Measurements from ENCODE around the gene CRB1. TPM values are rescaled to one million over a fixed set of nuclear protein-coding genes. Genes with fewer than 3 reads are reported as not detected.

The CRB1 gene
- total RNA-seq, 1 experiment from 2014 or later = 0.16 TPM

GRCh38 chr1:197330213-197330612 is 62.2 kb downstream of the CRB1 start:
- no peak for DNase-seq (ENCODE audit: low read depth, low spot score)
- in situ Hi-C loops (cut with HindIII; ENCODE audit: low pct_unique_long_range_greater_than_20kb, low sequenced_read_pairs) = no loop called here

- no peak for DNase-seq (ENCODE audit: low read depth, low spot score)
- in situ Hi-C loops (cut with HindIII; ENCODE audit: low pct_unique_long_range_greater_than_20kb, low sequenced_read_pairs) = no loop called here
Observed at GRCh38 chr1:197331565-197331964, 63.5 kb downstream of the CRB1 start.

- DNase-seq (ENCODE audit: low read depth, low spot score) = no peak
- in situ Hi-C loops (cut with HindIII; ENCODE audit: low pct_unique_long_range_greater_than_20kb, low sequenced_read_pairs) = no loop called here
Observed at GRCh38 chr1:197333041-197333440, 65.0 kb downstream of the CRB1 start.

GRCh38 chr1:197336571-197336970 is 68.5 kb downstream of the CRB1 start:
- in situ Hi-C loops (cut with HindIII; ENCODE audit: low pct_unique_long_range_greater_than_20kb, low sequenced_read_pairs) = no loop called here
- DNase-seq (ENCODE audit: low read depth, low spot score) = no peak

GRCh38 chr1:197339106-197340060 is 71.3 kb downstream of the CRB1 start:
- in situ Hi-C loops (cut with HindIII; ENCODE audit: low pct_unique_long_range_greater_than_20kb, low sequenced_read_pairs) = no loop called here
- no peak for DNase-seq (ENCODE audit: low read depth, low spot score)

GRCh38 chr1:197341626-197342025 is 73.6 kb downstream of the CRB1 start:
- in situ Hi-C loops (cut with HindIII; ENCODE audit: low pct_unique_long_range_greater_than_20kb, low sequenced_read_pairs) = no loop called here
- no peak for DNase-seq (ENCODE audit: low read depth, low spot score)

GRCh38 chr1:197342044-197342565 is 74.1 kb downstream of the CRB1 start:
- in situ Hi-C loops (cut with HindIII; ENCODE audit: low pct_unique_long_range_greater_than_20kb, low sequenced_read_pairs) = no loop called here
- no peak for DNase-seq (ENCODE audit: low read depth, low spot score)

GRCh38 chr1:197342669-197343068 is 74.6 kb downstream of the CRB1 start:
- DNase-seq (ENCODE audit: low read depth, low spot score) = no peak
- in situ Hi-C loops (cut with HindIII; ENCODE audit: low pct_unique_long_range_greater_than_20kb, low sequenced_read_pairs) = no loop called here

GRCh38 chr1:197343663-197344273 is 75.7 kb downstream of the CRB1 start:
- in situ Hi-C loops (cut with HindIII; ENCODE audit: low pct_unique_long_range_greater_than_20kb, low sequenced_read_pairs) = no loop called here

GRCh38 chr1:197351821-197352440 is 83.9 kb downstream of the CRB1 start:
- no peak for DNase-seq (ENCODE audit: low read depth, low spot score)
- in situ Hi-C loops (cut with HindIII; ENCODE audit: low pct_unique_long_range_greater_than_20kb, low sequenced_read_pairs) = no loop called here

More at GRCh38 chr1:197343663-197344273, 75.7 kb downstream of the CRB1 start:
- DNase-seq (ENCODE audit: low read depth, low spot score) = no peak

- no peak for DNase-seq (ENCODE audit: low read depth, low spot score)
- in situ Hi-C loops (cut with HindIII; ENCODE audit: low pct_unique_long_range_greater_than_20kb, low sequenced_read_pairs) = no loop called here
Observed at GRCh38 chr1:197355248-197355995, 87.4 kb downstream of the CRB1 start.

GRCh38 chr1:197356723-197357533 is 88.9 kb downstream of the CRB1 start:
- peak; percentile 75 for DNase-seq (ENCODE audit: low read depth, low spot score)
- in situ Hi-C loops (cut with HindIII; ENCODE audit: low pct_unique_long_range_greater_than_20kb, low sequenced_read_pairs) = no loop called here

GRCh38 chr1:197358959-197359358 is 90.9 kb downstream of the CRB1 start:
- DNase-seq (ENCODE audit: low read depth, low spot score) = no peak
- in situ Hi-C loops (cut with HindIII; ENCODE audit: low pct_unique_long_range_greater_than_20kb, low sequenced_read_pairs) = no loop called here

- DNase-seq (ENCODE audit: low read depth, low spot score) = no peak
- in situ Hi-C loops (cut with HindIII; ENCODE audit: low pct_unique_long_range_greater_than_20kb, low sequenced_read_pairs) = no loop called here
Observed at GRCh38 chr1:197360068-197360467, 92.0 kb downstream of the CRB1 start.

GRCh38 chr1:197362871-197363270 is 94.8 kb downstream of the CRB1 start:
- DNase-seq (ENCODE audit: low read depth, low spot score) = no peak
- in situ Hi-C loops (cut with HindIII; ENCODE audit: low pct_unique_long_range_greater_than_20kb, low sequenced_read_pairs) = no loop called here

GRCh38 chr1:197363855-197364254 is 95.8 kb downstream of the CRB1 start:
- no peak for DNase-seq (ENCODE audit: low read depth, low spot score)
- in situ Hi-C loops (cut with HindIII; ENCODE audit: low pct_unique_long_range_greater_than_20kb, low sequenced_read_pairs) = no loop called here

GRCh38 chr1:197366996-197367395 is 98.9 kb downstream of the CRB1 start:
- in situ Hi-C loops (cut with HindIII; ENCODE audit: low pct_unique_long_range_greater_than_20kb, low sequenced_read_pairs) = no loop called here
- no peak for DNase-seq (ENCODE audit: low read depth, low spot score)

Measured in SK-MEL-5 (cell line).